Kidney (tissue), 14 donors: ENCODE measurements around the gene CHMP1B. TPM values are rescaled to one million over a fixed set of nuclear protein-coding genes. Genes with fewer than 3 reads are reported as not detected.

Experiments used
- DNase-seq, 5 donors: peaks; one replicate each; pipeline ENCODE4 v3.0.0-alpha.2; 2013 to 2020
- FAIRE-seq: peaks from 2 replicates; lab custom pipeline; 2012; peaks lifted over from hg19 to GRCh38; lab: Jason Lieb, UNC
- H3K27ac ChIP-seq, 2 donors: one replicate each; pipeline ENCODE4 v1.7.0; 2013; ENCODE audit warnings: low read depth in 2 of 2, low read length in 2 of 2, inconsistent platforms in 1 of 2
- H3K27me3 ChIP-seq: one replicate; pipeline ENCODE4 v1.7.1; 2013; ENCODE audit warnings: low read length, inconsistent platforms; ENCODE audit not compliant: control insufficient read depth, insufficient read depth
- H3K36me3 ChIP-seq, 3 donors: one replicate each; pipeline versions ENCODE4 v1.7.0 to v1.7.1; 2013; ENCODE audit warnings: low read length in 3 of 3, control low read depth in 1 of 3, inconsistent platforms in 1 of 3; ENCODE audit not compliant: insufficient read depth in 3 of 3, control insufficient read depth in 2 of 3
- H3K4me1 ChIP-seq, 3 donors: one replicate each; pipeline versions ENCODE4 v1.7.0 to v1.7.1; 2013; ENCODE audit warnings: low read length in 3 of 3, inconsistent platforms in 1 of 3, low read depth in 1 of 3; ENCODE audit not compliant: control insufficient read depth in 2 of 3, insufficient read depth in 2 of 3
- H3K4me3 ChIP-seq, 3 donors: one replicate each; pipeline versions ENCODE4 v1.7.0 to v1.8.1; 2013; ENCODE audit warnings: low read length in 3 of 3, control low read depth in 1 of 3, inconsistent platforms in 1 of 3
- H3K9ac ChIP-seq, 3 donors: one replicate each; pipeline versions ENCODE4 v1.7.0 to v1.7.1; 2013; ENCODE audit warnings: low read length in 3 of 3, control low read depth in 1 of 3, inconsistent platforms in 1 of 3
- H3K9me3 ChIP-seq, 3 donors: one replicate each; pipeline versions ENCODE4 v1.7.0 to v1.7.1; 2013; ENCODE audit warnings: low read length in 3 of 3, control low read depth in 1 of 3, inconsistent platforms in 1 of 3; ENCODE audit not compliant: control insufficient read depth in 2 of 3, insufficient read depth in 1 of 3
- CTCF ChIP-seq: IDR thresholded peaks from 3 replicates; pipeline ENCODE4 v1.5.1; 2012; ENCODE audit warnings: mild to moderate bottlenecking, moderate library complexity, borderline replicate concordance; ENCODE audit not compliant: insufficient read depth; ENCODE audit errors: extremely low read depth
- intact Hi-C: fragments of 100-400 bp; cut with DNase I; formaldehyde crosslinking; loops from one replicate; pipeline ENCODE4 v1.11.1; 2022
- polyA plus RNA-seq: library from polyadenylated mRNA; stranded (reverse); fragments of 350-450 nt; fragmentation: Illumina TruSeq; extraction: RNeasy Lipid Tissue Mini Kit (QIAGEN cat#74804); gene quantifications from one replicate; pipeline ENCODE4 v1.2.3, GENCODE V29; 2014; ENCODE audit warnings: low read depth, low replicate concordance; ENCODE audit not compliant: insufficient read depth
- total RNA-seq: library from RNA; stranded (reverse); fragmentation: NEBNext Ultra II Directional; extraction: Animal tissue kit (Norgen Biotek cat#: 25700); gene quantifications from one replicate; pipeline ENCODE4 v1.2.1, GENCODE V29; 2021
- donor health status: control.
- donor health status: control.
- donor health status: control.
- donor health status: control.
- donor health status: control.
- donor health status: DM: yes; HTN: yes; CAD: no.
- donor health status: Normal renal cell carcinoma (clear cell type).

Gene CHMP1B
- total and polyA plus RNA-seq, 2 donors from 2014 or later: 34.5 to 47.4 TPM

- no peak for FAIRE-seq
- no peak overlapping the region for H3K9ac ChIP-seq
Measured at GRCh38 chr18:11860594-11861450, 9.6 kb downstream of the CHMP1B start.

GRCh38 chr18:11861583-11862288 lies 10.5 kb downstream of the CHMP1B start:
- Histone ChIP-seq H3K27ac (no peak overlapping the region), H3K4me3 (no peak overlapping the region), H3K4me1 (peaks cover 0 to 3% (median 0%) of the 10 kb centered on the region in 3 donors), H3K9me3 (no peaks in the 10 kb centered on the region), H3K27me3 (no peaks in the 10 kb centered on the region), H3K36me3 (no peaks in the 10 kb centered on the region), H3K9ac (no peak overlapping the region)
- intact Hi-C loops: no loop called here
- no peak for TF ChIP-seq CTCF
- DNase-seq (no peak), FAIRE-seq (no peak)

More at GRCh38 chr18:11860594-11861450, 9.6 kb downstream of the CHMP1B start:
- intact Hi-C loops: no loop called here
- H3K36me3 ChIP-seq: no peaks in the 10 kb centered on the region
- TF ChIP-seq CTCF: no peak
- H3K4me1 ChIP-seq: peaks cover 0 to 5% (median 3%) of the 10 kb centered on the region in 3 donors
- no peaks in the 10 kb centered on the region for H3K27me3 ChIP-seq
- H3K27ac ChIP-seq: no peak overlapping the region
- H3K4me3 ChIP-seq: no peak overlapping the region
- no peaks in the 10 kb centered on the region for H3K9me3 ChIP-seq
- no peak for DNase-seq

GRCh38 chr18:11862468-11863137 lies 11.4 kb downstream of the CHMP1B start:
- H3K36me3 ChIP-seq: no peaks in the 10 kb centered on the region
- no peak overlapping the region for H3K4me3 ChIP-seq
- TF ChIP-seq CTCF: no peak
- H3K9me3 ChIP-seq: no peaks in the 10 kb centered on the region
- no peak overlapping the region for H3K9ac ChIP-seq
- no peak overlapping the region for H3K27ac ChIP-seq
- no peaks in the 10 kb centered on the region for H3K27me3 ChIP-seq
- DNase-seq (no peak), FAIRE-seq (no peak)
- intact Hi-C loops: no loop called here
- no peaks in the 10 kb centered on the region for H3K4me1 ChIP-seq
